Ishikawa (cell line): ENCODE measurements around the gene PPP2R2D.

Experiments
- CEBPB ChIP-seq: IDR thresholded peaks from 2 replicates; pipeline ENCODE4 v1.6.1; 2012
- CREB1 ChIP-seq: IDR thresholded peaks from 2 replicates; pipeline ENCODE4 v1.6.1; 2012; ENCODE audit warnings: low read depth
- EGR1 ChIP-seq: IDR thresholded peaks from 2 replicates; pipeline ENCODE4 v1.6.1; 2012
- EP300 ChIP-seq: IDR thresholded peaks from 2 replicates; pipeline ENCODE4 v1.6.1; 2012; ENCODE audit warnings: borderline replicate concordance
- FOXM1 ChIP-seq: IDR thresholded peaks from 2 replicates; pipeline ENCODE4 v1.6.1; 2012; ENCODE audit warnings: low read depth, borderline replicate concordance
- NFIC ChIP-seq: IDR thresholded peaks from 2 replicates; pipeline ENCODE4 v1.6.1; 2012
- RAD21 ChIP-seq: IDR thresholded peaks from 2 replicates; pipeline ENCODE4 v1.6.1; 2012; ENCODE audit warnings: low read depth
- REST ChIP-seq: IDR thresholded peaks from 2 replicates; pipeline ENCODE4 v1.6.1; 2012; ENCODE audit warnings: low read depth, mild to moderate bottlenecking
- TAF1 ChIP-seq: IDR thresholded peaks from 2 replicates; pipeline ENCODE4 v1.6.1; 2012; ENCODE audit warnings: low read depth, mild to moderate bottlenecking
- YY1 ChIP-seq: IDR thresholded peaks from 2 replicates; pipeline ENCODE4 v1.6.1; 2012; ENCODE audit warnings: low read depth
- TF ChIP-seq, protein P1 (sequence below): IDR thresholded peaks from 2 replicates; pipeline ENCODE4 v1.6.1; 2012
- TF ChIP-seq, protein P2 (sequence below): IDR thresholded peaks from 2 replicates; pipeline ENCODE4 v1.6.1; 2012

DNA sequence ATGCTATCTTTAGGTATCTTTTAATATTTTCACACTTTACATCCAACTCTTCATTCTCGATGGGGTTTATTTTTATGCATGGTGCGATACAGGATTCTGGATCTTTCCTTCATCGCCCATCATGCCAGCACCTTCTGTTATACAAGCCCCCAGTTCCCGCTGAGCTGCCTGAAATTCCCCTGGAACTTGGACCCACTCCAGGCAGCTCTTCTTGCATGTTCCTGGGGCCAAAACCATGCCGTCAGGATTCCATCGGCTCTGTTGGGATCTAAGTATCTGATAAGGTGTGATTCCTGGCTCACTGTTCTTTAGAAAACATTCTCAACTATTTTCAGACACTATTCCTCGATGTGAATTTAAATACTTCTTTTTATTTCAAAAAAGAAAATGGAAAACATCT is 40.5 kb upstream of the PPP2R2D start:
- TF ChIP-seq EGR1 (no peak), CEBPB (no peak), EP300 (no peak), TAF1 (no peak), CREB1 (no peak), RAD21 (no peak), REST (no peak), NFIC (no peak), YY1 (no peak), FOXM1 (no peak)
- TF ChIP-seq, protein P1, sequence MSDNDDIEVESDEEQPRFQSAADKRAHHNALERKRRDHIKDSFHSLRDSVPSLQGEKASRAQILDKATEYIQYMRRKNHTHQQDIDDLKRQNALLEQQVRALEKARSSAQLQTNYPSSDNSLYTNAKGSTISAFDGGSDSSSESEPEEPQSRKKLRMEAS = no peak
- TF ChIP-seq, protein P2, sequence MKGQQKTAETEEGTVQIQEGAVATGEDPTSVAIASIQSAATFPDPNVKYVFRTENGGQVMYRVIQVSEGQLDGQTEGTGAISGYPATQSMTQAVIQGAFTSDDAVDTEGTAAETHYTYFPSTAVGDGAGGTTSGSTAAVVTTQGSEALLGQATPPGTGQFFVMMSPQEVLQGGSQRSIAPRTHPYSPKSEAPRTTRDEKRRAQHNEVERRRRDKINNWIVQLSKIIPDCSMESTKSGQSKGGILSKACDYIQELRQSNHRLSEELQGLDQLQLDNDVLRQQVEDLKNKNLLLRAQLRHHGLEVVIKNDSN = no peak
